Measurements from ENCODE around the gene SYNJ2BP. TPM values are rescaled to one million over a fixed set of nuclear protein-coding genes. Genes with fewer than 3 reads are reported as not detected.
"Not testable (repeated sequence)": the region's sequence is repeated elsewhere in the genome, so short reads cannot be mapped to it uniquely, and the experiment has no call there.

SYNJ2BP gene
- polyA plus RNA-seq, 3 donors, result 4.9 to 17.5 (median 12.6) TPM

- Histone ChIP-seq H3K27ac (ENCODE audit: low read depth in 1 of 2, low read length in 2 of 2) (no peak overlapping the region), H2AFZ (ENCODE audit: insufficient read depth, low read depth, low read length, poor library complexity, severe bottlenecking) (no peak overlapping the region), H3K4me1 (ENCODE audit: control insufficient read depth in 1 of 2, insufficient read depth in 2 of 2, low read length in 2 of 2) (no peaks in the 10 kb centered on the region), H3K4me2 (replicated peaks; ENCODE audit: extremely low read depth, low read length, poor library complexity, severe bottlenecking) (no peak overlapping the region), H3K27me3 (ENCODE audit: control insufficient read depth in 2 of 2, insufficient read depth in 2 of 2, low read length in 2 of 2) (no peaks in the 10 kb centered on the region), H3K4me3 (replicated peaks in 1 of 3; ENCODE audit: low read depth in 2 of 3, low read length in 3 of 3) (no peak overlapping the region), H3K9ac (ENCODE audit: insufficient read depth, low read length, poor library complexity, severe bottlenecking) (no peak overlapping the region), H3K9me3 (replicated peaks in 1 of 2; ENCODE audit: control insufficient read depth in 1 of 2, insufficient read depth in 1 of 2, low read length in 2 of 2) (no peaks in the 10 kb centered on the region), H4K20me1 (ENCODE audit: insufficient read depth, low read length) (no peaks in the 10 kb centered on the region), H3K79me2 (ENCODE audit: insufficient read depth, low read length) (no peaks in the 10 kb centered on the region), H3K36me3 (replicated peaks in 1 of 2; ENCODE audit: control insufficient read depth in 1 of 2, insufficient read depth in 2 of 2, low read length in 2 of 2) (no peaks in the 10 kb centered on the region)
- 92% methylated on average over 3 of the region's 4 CpGs for WGBS (ENCODE audit: insufficient coverage)
- H3K4me3 Mint-ChIP-seq, result no peak overlapping the region
- peaks cover 6% of the 10 kb centered on the region in 2 donors for H3K36me3 Mint-ChIP-seq
- H3K9me3 Mint-ChIP-seq, result peaks cover 0 to 10% (median 0%) of the 10 kb centered on the region in 7 donors
- intact Hi-C loops (cut with micrococcal nuclease), result no loop called here
- H3K27me3 Mint-ChIP-seq (ENCODE audit: low read depth in 3 of 3), result no peaks in the 10 kb centered on the region
- H3K4me1 Mint-ChIP-seq, result no peaks in the 10 kb centered on the region
- H3K27ac Mint-ChIP-seq, result no peak overlapping the region
- TF ChIP-seq CTCF (IDR thresholded peaks at IDR 0.05), result no peak
- no peak for DNase-seq
Measured at GRCh38 chr14:70407621-70408020, 9.3 kb downstream of the SYNJ2BP start.

GRCh38 chr14:70406216-70406615 lies 10.7 kb downstream of the SYNJ2BP start:
- H3K27ac ChIP-seq (ENCODE audit: low read depth in 1 of 2, low read length in 2 of 2); H3K4me2 ChIP-seq (replicated peaks; ENCODE audit: extremely low read depth, low read length, poor library complexity, severe bottlenecking); H3K4me1 ChIP-seq (ENCODE audit: control insufficient read depth in 1 of 2, insufficient read depth in 2 of 2, low read length in 2 of 2); H3K36me3 ChIP-seq (replicated peaks in 1 of 2; ENCODE audit: control insufficient read depth in 1 of 2, insufficient read depth in 2 of 2, low read length in 2 of 2); H3K27ac Mint-ChIP-seq; intact Hi-C loops (cut with micrococcal nuclease); H3K9me3 ChIP-seq (replicated peaks in 1 of 2; ENCODE audit: control insufficient read depth in 1 of 2, insufficient read depth in 1 of 2, low read length in 2 of 2); H3K9ac ChIP-seq (ENCODE audit: insufficient read depth, low read length, poor library complexity, severe bottlenecking); H3K27me3 Mint-ChIP-seq (ENCODE audit: low read depth in 3 of 3); H3K4me3 Mint-ChIP-seq; H4K20me1 ChIP-seq (ENCODE audit: insufficient read depth, low read length); DNase-seq; H3K4me3 ChIP-seq (replicated peaks in 1 of 3; ENCODE audit: low read depth in 2 of 3, low read length in 3 of 3); H3K27me3 ChIP-seq (ENCODE audit: control insufficient read depth in 2 of 2, insufficient read depth in 2 of 2, low read length in 2 of 2); H3K4me1 Mint-ChIP-seq; H2AFZ ChIP-seq (ENCODE audit: insufficient read depth, low read depth, low read length, poor library complexity, severe bottlenecking); H3K79me2 ChIP-seq (ENCODE audit: insufficient read depth, low read length): not testable (repeated sequence)
- peaks cover 0 to 10% (median 0%) of the 10 kb centered on the region in 7 donors for H3K9me3 Mint-ChIP-seq
- peaks cover 6 to 17% of the 10 kb centered on the region in 2 donors for H3K36me3 Mint-ChIP-seq
- WGBS (ENCODE audit: insufficient coverage), result 100% methylated on average over 3 of the region's 4 CpGs

GRCh38 chr14:70403335-70403734 lies 13.6 kb downstream of the SYNJ2BP start:
- H3K4me2 ChIP-seq (replicated peaks; ENCODE audit: extremely low read depth, low read length, poor library complexity, severe bottlenecking); H3K4me1 Mint-ChIP-seq; H2AFZ ChIP-seq (ENCODE audit: insufficient read depth, low read depth, low read length, poor library complexity, severe bottlenecking); H3K36me3 ChIP-seq (replicated peaks in 1 of 2; ENCODE audit: control insufficient read depth in 1 of 2, insufficient read depth in 2 of 2, low read length in 2 of 2); H3K27ac ChIP-seq (ENCODE audit: low read depth in 1 of 2, low read length in 2 of 2); H3K4me1 ChIP-seq (ENCODE audit: control insufficient read depth in 1 of 2, insufficient read depth in 2 of 2, low read length in 2 of 2); H3K9ac ChIP-seq (ENCODE audit: insufficient read depth, low read length, poor library complexity, severe bottlenecking); H3K27me3 ChIP-seq (ENCODE audit: control insufficient read depth in 2 of 2, insufficient read depth in 2 of 2, low read length in 2 of 2); H4K20me1 ChIP-seq (ENCODE audit: insufficient read depth, low read length); H3K27ac Mint-ChIP-seq; DNase-seq; H3K4me3 ChIP-seq (replicated peaks in 1 of 3; ENCODE audit: low read depth in 2 of 3, low read length in 3 of 3); H3K4me3 Mint-ChIP-seq; H3K27me3 Mint-ChIP-seq (ENCODE audit: low read depth in 3 of 3); H3K79me2 ChIP-seq (ENCODE audit: insufficient read depth, low read length); intact Hi-C loops (cut with micrococcal nuclease): not testable (repeated sequence)
- WGBS (ENCODE audit: insufficient coverage), result no CpG with 5 or more reads among the region's 4 CpGs
- Mint-ChIP-seq H3K36me3 (peaks cover 5 to 17% of the 10 kb centered on the region in 2 donors), H3K9me3 (peaks cover 4 to 17% (median 7%) of the 10 kb centered on the region in 7 donors)
- H3K9me3 ChIP-seq (replicated peaks in 1 of 2; ENCODE audit: control insufficient read depth in 1 of 2, insufficient read depth in 1 of 2, low read length in 2 of 2), result peaks cover 0 to 14% of the 10 kb centered on the region in 2 donors
